Right lung (tissue), 10 donors: Measurements from ENCODE around the gene OR4Q3. TPM values are rescaled to one million over a fixed set of nuclear protein-coding genes. Genes with fewer than 3 reads are reported as not detected.
"Not testable (repeated sequence)": the region's sequence is repeated elsewhere in the genome, so short reads cannot be mapped to it uniquely, and the experiment has no call there.

Experiments used
- DNase-seq, 2 donors: peaks; one replicate each; pipeline ENCODE4 v3.0.0-alpha.2; 2013
- long read RNA-seq, 8 donors: transcript quantifications; one replicate each; lab custom pipeline, GENCODE V29; 2026
- polyA plus RNA-seq, 5 donors: library from polyadenylated mRNA; unstranded; fragments of 120-200 nt; gene quantifications; one replicate each; pipeline versions ENCODE4 v1.2.1 to v1.2.3, GENCODE V29; 2013; ENCODE audit warnings: inconsistent platforms in 1 of 5, low replicate concordance in 1 of 5; ENCODE audit not compliant: insufficient read length in 5 of 5, insufficient read depth in 1 of 5

OR4Q3 gene
- not detected for polyA plus RNA-seq
- long read RNA-seq, donor 1, result 0 reads
- long read RNA-seq, donor 2, result 0 reads
- long read RNA-seq, donor 3, result 0 reads
- long read RNA-seq, donor 4, partial matches to known transcripts, result 0 of 1 reads
- long read RNA-seq, donor 4, other reads (novel, unspliced or antisense), result 0 of 1 reads
- long read RNA-seq, donor 5, result 0 reads
- long read RNA-seq, donor 6, result 0 reads
- long read RNA-seq, donor 7, result 0 reads
- long read RNA-seq, donor 8, result 0 reads

- no peak for DNase-seq
These were observed at the start of gene OR4Q3 for GRCh38 chr14:19743256-19743655. TSS of gene OR4Q3 (plus strand) at chr14:19743571.

- no peak for DNase-seq
These were observed 14.0 kb upstream of the OR4Q3 start for GRCh38 chr14:19729359-19729758.

- no peak for DNase-seq
These were observed 13.6 kb upstream of the OR4Q3 start for GRCh38 chr14:19729763-19730162.

GRCh38 chr14:19733893-19734292 lies 9.5 kb upstream of the OR4Q3 start:
- not testable (repeated sequence) for DNase-seq

- DNase-seq, result not testable (repeated sequence)
These were observed 8.9 kb downstream of the OR4Q3 start for GRCh38 chr14:19752316-19752715.

- no peak for DNase-seq
These were observed 10.8 kb downstream of the OR4Q3 start for GRCh38 chr14:19754172-19754571.

- DNase-seq, result not testable (repeated sequence)
These were observed 28.1 kb downstream of the OR4Q3 start for GRCh38 chr14:19771491-19771890.

- DNase-seq, result no peak
These were observed 28.6 kb downstream of the OR4Q3 start for GRCh38 chr14:19771895-19772430.

GRCh38 chr14:19772454-19772853 lies 29.1 kb downstream of the OR4Q3 start:
- DNase-seq, result not testable (repeated sequence)

GRCh38 chr14:19773204-19773603 lies 29.8 kb downstream of the OR4Q3 start, which contains the start of gene OR4M1:
TSS of gene OR4M1 (plus strand) at chr14:19773504. CDS start at chr14:19780323, 6,819 bp downstream.
- DNase-seq, result not testable (repeated sequence)

GRCh38 chr14:19775587-19775986 lies 32.2 kb downstream of the OR4Q3 start:
- DNase-seq, result no peak

- not testable (repeated sequence) for DNase-seq
These were observed 42.5 kb downstream of the OR4Q3 start for GRCh38 chr14:19785848-19786247.

GRCh38 chr14:19787318-19787717 lies 43.9 kb downstream of the OR4Q3 start:
- not testable (repeated sequence) for DNase-seq

- not testable (repeated sequence) for DNase-seq
These were observed 44.8 kb downstream of the OR4Q3 start for GRCh38 chr14:19788150-19788549.

GRCh38 chr14:19796520-19797108 lies 53.2 kb downstream of the OR4Q3 start:
- not testable (repeated sequence) for DNase-seq

Other genes starting within 250 kb of the OR4Q3 start
- gene OR11H2, start 29.7 kb upstream of the OR4Q3 start, polyA plus RNA-seq, result not detected
- not detected for gene OR4M1, start 29.9 kb downstream of the OR4Q3 start, polyA plus RNA-seq
- gene OR4N2, start 60.2 kb downstream of the OR4Q3 start, polyA plus RNA-seq, result not detected
- not detected for gene OR4K2, start 131.6 kb downstream of the OR4Q3 start, polyA plus RNA-seq
- gene OR4K5, start 177.0 kb downstream of the OR4Q3 start, polyA plus RNA-seq, result not detected
- gene OR4K1, start 187.3 kb downstream of the OR4Q3 start, polyA plus RNA-seq, result not detected
- not detected for gene OR4K15, start 232.0 kb downstream of the OR4Q3 start, polyA plus RNA-seq